HG02870 (cell line): ENCODE measurements around the gene MBOAT1.

Experiments
- ATAC-seq: cut with Tn5 transposase; IDR thresholded peaks from one replicate; pipeline ENCODE4 v1.9.1; 2021; ENCODE audit warnings: mild to moderate bottlenecking, moderate library complexity; ENCODE audit not compliant: unreplicated experiment

Gene MBOAT1

DNA sequence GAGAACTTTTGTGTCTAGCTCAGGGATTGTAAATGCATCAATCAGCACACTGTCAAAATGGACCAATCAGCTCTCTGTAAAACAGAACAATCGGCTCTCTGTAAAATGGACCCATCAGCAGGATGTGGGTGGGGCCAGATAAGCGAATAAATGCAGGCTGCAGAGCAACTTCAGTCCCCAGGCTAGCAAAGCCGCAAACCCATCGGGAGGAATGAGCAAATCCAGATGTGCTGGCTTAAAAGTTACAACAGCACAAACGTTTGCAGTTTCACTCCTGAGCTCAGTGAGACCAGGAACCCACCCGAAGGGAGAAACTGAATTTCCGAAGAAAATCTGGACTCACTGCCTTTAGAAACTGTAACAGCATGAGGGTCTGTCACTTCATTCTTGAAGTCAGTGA lies 21.9 kb upstream of the MBOAT1 start:
- ATAC-seq = no peak

DNA sequence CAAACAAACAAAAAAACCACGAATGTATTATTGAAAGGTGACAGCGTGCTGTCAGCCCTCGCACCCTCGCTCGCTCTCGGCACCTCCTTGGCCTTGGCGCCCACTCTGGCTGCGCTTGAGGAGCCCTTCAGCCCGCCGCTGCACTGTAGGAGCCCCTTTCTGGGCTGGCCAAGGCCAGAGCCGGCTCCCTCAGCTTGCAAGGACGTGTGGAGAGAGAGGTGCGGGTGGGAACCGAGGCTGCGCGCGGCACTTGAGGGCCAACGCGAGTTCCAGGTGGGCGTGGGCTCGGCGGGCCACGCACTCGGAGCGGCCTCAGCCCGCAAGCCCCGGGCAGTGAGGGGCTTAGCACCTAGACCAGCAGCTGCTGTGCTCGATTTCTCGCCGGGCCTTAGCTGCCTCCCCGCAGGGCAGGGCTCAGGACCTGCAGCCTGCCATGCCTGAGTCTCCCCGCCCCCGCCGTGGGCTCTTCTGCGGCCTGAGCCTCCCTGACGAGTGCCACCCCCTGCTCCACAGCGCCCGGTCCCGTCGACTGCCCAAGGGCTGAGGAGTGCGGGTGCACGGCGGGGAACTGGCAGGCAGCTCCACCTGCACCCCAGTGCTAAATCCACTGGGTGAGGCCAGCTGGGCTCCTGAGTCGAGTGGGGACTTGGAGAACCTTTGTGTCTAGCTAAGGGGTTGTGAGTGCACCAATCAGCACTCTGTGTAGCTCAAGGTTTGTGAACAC lies 20.9 kb upstream of the MBOAT1 start:
- no peak for ATAC-seq

DNA sequence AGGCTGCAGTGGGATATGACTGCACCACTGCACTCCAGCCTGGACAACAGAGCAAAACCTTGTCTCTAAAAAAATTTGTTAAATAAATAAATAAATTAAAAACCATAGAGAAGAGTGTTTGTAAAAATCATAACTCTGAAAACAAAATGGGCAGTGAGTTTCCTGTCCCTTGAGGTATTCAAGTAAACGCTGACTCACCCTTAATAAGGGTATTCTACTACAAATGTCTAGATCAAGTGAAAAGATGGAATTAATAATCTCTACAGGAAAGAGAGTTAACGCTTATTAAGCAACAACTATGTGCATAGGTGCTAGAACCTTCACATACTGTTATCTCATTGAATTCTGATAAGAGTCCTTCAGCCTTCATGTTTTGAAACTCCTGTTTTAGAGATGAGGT lies 19.9 kb upstream of the MBOAT1 start:
- no peak for ATAC-seq

DNA sequence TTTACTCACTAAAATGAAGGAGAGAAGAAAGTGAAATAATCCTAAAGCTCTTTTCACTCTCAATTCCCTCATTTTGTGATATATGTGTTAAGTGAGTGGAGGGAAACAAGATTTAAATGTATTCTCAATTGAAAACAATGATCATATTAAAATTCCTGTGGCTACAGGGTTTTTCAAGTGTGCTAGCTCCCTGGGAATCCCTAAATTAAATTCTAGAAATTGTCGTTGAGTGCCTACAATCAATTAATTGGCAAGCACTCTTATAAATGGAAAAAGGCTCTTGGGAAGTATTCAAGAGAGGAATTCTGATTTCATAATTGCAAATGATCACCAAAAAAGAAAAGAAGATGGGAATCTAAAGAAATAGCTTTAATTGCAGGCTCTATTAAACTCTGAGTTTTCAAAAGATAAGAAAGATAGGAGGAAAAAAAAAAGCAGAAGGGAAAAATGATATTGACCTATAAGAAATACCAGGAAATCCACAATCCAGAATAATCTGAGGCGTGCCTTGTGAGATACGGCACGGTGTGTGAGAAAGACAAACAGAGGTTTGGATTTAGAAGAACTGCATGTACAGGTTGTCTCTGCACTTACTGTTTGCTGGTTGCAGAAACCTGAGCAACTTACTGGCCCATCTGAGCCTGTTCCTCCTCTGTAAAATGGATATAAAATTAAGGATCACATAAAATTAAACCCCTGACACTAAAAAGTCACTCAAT lies 18.3 kb upstream of the MBOAT1 start:
- no peak for ATAC-seq

DNA sequence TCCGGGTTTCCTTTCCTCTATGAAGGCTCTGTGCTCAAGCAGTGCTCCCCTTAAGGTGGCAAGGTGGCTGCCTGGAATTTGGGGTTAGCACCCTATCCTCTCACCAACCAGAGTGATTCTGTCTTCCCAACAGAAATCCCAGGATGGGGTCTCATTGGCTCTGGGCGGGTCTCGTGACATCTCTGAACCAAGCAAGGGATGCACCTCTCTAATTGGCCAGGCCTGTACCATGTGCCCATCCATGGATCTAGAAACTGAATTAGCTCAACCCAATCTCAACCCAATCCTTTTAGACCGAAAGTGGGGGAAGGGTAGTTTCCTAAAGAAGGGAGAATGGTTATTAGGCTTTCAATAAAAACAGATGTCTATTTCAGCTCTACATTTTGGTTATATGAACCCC lies 17.6 kb upstream of the MBOAT1 start:
- no peak for ATAC-seq

DNA sequence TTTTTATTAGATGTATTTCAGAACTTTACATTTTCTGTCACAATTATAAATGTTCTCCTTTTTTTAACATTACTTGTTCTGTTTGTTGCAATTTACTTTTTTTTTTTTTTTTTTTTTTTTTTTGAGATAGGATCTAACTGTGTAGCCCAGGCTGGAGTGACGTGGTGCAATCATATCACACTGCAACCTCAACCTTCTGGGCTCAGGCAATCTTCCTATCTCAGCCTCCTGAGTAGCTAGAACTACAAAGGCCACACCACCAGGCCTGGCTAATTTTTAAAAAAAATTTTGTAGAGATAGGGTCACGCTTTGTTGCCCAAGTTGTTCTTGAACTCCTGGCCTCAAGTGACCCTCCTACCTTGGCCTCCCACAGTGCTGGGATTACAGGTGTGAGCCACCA lies 15.1 kb upstream of the MBOAT1 start:
- no peak for ATAC-seq

DNA sequence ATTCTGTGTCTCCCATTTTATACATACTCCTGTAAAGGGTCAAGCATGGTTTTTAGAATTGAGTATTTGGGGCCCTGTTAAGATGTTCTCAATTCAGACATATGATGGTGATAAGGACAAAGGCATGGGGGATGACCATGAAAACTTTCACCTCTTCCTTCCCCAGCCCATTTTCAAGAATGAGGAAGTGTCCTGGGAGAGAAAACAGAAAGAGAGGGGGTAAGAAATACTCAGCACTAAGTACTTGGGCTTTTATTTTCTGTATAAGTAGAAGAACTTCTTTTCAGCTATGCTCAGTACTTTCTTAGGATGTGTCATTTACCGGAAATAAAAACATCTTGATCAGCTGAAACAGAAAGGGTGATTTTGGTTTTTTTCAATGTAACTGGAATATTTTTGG lies 10.9 kb upstream of the MBOAT1 start:
- ATAC-seq = no peak

DNA sequence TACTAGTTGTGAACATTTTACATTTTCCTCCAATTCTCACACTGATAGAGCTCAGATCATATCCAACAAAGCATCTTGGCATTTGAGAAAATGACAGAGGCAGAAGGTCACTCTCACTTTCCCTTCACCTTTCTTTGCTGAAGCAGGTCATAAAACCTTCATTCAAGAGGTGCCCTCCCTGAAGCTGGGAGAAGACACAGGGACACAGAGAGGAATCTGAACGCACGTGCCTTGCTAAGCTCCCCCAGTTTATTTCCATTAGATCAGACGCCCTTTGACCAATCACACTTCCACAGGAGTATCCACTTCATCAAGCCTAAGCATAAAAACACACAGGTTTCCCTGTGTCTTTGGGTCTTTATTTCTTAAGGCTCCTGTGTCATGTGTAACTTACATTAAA lies 9.2 kb upstream of the MBOAT1 start:
- no peak for ATAC-seq

DNA sequence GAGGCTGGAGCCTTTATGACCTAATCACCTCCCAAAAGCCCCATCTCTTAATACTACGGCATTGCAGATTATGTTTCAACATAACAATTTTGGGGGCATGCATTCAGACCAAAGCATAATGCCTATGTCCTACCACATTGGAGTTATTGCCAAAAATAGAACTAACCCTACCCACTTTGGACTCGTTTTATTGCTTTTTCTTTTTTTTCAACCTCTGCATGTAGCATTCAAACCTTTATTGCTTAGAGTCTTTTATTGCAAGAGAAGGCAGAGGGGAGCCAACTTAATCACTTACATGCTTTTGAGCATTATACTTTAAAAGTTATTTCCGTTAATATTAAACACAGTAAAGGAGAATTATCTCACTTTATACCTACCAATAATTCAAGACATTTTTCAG lies 8.1 kb upstream of the MBOAT1 start:
- ATAC-seq = no peak

DNA sequence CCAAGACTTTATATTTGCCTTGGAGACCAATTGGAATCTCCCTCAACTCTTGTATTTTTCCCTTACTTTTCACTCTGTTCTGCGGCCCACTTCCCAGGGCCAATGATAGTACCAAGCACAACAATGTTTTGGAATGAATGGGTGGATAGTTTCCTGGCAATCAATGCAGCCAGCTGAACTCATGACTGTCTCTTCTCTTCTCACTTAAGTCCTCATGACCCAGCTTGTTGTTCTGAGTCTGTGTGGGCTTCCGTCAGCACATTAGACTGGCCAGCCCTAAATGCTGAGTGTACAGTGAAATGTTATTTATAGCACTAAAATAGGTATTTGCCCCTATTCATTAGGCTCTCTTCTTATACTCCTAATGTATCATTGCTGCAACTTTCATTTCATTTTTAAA lies 5.6 kb upstream of the MBOAT1 start:
- ATAC-seq = no peak

DNA sequence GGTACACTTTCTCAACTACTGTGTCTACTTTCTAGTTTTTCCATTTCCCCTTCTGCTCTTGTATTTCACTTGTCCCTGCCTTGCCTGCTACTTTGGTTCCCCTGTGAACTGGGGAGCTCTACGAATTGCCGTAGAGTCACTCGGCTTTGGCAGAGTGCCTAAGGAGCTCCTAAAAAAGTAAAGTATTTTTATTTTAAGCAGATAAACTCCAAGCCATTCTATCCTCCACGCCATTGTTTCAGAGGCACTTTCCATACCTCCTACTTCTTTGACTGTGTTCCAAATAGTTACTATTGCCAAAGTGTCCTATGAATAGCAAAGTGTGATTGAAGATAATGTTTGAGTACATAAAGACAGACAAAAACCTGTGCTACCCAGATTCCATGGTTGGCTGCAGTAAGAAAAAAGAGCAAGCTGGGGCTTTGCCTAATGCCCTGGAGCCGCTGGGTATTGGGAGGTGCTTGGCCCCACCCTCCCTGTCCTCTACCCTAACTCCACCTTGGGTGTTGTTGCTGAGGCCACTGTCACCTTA lies 5.1 kb upstream of the MBOAT1 start:
- no peak for ATAC-seq

DNA sequence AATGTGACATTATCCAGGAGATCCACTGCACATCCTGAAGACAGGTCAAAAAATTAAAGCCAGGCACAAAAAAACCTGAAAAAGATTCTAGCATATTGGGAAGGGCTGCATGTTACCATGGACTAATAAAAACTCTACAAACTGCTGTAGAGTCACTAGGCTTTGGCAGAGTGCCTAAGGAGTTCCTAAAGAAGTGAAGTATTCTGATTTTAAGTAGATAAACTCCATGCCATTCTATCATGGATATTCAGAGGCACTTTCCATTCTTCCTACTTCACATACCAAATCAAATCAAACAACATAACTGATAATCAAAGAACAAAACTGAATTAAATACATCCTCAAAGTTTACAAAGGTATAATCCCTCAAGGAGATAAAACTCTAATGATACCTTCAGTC lies 3.0 kb upstream of the MBOAT1 start:
- no peak for ATAC-seq

DNA sequence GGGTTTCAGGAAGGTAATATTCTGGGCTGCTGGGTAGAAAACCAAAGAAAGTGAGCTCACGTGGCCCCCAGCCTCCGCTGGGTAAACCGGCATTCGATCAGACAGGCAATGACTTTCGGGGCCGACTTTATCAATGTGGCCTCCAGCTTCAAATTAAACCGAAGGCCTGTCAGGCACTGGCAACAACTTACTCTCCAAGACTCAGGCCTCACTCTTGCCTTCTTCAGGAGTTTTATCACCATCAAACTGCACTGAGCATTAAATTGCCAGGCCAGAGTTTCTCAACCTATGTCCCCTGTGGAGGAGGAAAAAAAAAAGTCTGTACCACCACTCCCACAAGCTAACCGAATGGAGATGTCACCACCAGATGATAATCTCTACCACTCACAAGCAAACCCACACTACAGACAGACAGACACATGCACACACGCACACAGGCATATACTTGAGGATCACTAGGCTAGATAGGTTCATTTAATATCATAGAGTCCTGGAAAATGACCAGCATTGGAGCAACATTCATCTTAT lies 1.1 kb upstream of the MBOAT1 start:
- no peak for ATAC-seq

DNA sequence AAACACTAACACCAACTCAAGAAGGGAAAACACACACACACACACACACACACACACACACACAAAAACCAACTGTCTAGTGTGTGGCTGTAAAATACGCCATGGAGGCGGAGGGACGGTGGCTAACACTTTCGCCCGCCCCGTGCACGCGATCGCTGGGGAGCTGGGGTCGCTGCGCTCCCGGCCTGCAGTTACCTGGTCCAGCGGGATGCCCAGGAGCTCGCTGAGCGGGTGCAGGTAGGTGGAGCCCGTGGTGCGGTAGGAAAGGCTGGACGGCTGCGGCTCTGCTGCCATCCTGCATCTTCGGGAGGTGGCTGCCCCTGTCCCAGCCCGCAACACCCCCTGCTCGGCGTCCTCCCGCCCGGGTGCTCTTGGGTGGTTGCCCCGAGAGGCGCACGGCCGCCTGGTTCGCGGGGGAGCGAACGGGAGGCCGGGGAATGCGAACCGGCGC lies 303 bp downstream of the MBOAT1 start:
- ATAC-seq = peak; percentile 24

DNA sequence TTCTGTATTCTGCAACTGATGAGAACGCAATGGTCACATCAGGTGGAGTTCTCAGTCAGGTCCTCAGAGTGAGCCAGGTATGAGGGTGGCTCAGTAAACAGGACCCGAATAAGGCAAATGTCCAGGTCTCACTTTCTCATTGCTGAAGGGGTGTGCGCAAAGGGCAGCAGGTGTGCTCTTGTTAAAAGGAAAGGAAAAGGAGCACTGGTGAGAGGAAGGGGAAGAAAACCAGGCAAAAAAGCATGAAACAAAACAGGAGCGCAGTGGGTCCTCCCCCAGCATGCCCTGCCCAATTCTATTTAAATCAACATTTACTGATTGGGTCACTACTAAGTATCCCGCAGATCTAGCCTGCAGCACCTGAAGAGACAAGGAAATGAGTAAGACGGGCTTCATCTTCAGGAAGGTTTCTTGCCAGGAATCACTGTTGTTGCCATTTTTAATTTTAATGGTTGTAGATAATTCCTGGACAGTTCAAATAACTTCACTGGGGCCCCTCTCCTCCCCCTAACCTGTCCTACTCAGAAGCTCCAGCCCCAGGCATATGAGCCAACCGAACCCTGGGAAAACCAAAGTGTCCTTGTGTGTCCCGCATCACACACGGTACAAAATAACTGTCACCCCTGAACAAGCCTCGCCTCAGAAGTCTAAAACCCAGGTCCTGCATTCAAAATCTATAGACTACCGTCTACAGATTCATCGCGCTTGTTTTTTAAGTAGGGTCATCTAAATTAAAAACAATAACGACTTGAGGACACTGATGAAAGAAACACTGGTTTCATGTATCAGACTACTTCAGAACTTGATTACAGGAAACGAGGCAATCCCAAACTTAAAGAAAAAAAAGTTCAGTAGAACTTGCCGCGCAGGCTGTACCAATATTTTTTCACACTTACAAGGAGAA lies 980 bp downstream of the MBOAT1 start:
- no peak for ATAC-seq

DNA sequence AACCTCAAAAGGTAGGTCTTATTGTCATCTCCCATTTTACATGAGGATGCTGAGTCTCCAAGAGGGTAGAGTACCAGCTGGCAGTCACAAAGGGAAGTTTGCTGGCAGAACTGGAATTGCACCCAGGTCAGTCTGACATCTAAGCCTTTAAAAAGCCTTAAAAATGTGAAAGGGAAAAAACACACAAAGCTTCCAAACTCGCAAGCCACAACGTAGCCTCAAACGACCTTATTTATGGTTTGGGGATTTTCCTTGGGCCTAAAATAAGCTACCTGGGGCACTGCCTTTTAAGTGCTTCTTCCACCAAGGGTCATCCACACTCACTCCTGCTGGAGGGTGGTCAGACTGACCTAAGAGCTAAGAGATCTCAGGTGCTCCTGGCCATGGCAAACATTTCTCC lies 2.1 kb downstream of the MBOAT1 start:
- ATAC-seq = no peak

DNA sequence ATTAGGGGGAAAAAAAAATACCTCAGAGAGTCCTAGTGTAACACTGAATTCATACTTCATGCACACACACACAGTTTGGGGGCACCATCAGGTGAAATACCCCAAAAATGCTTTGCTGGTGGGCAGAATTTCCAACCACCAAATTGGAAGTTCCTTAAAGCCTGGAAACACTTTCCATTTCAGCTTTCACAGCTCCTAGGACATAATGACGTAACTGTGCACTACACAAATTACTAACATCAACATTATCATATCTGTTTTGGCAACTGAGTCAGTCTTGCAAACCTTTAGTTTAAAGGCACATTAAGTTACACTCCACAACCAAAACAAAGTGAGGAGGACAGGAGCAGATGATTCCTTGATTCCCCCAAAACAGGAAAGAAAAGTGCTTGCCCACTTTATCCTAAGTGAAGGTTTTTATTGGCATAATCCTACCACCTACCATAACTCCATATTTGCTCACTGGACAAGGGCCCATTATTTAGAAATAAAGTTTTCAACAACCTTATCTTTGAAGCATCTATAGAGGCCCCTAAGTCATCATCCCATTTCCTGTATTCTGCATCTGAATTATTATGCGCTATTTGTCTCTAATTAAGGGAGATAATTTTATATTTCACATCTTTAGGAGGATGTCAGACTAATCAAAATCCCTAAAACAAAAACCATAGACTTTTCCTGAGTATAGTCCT lies 3.4 kb downstream of the MBOAT1 start:
- ATAC-seq = no peak

DNA sequence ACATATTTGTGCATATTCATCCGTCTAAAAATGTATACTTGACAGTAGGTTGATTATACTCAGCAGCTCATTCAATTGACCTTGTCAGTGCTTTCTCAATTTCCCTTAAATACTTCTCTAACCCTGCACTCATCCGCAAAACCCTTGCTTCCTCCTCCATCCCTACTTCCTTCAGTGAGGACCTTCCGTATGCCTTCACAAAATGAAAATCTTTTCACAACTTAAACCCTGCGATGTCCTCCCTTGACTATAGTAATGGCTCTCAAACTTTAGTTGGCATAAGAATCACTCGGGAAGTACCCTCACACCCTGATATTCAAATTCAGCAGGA lies 5.2 kb downstream of the MBOAT1 start:
- ATAC-seq = no peak

DNA sequence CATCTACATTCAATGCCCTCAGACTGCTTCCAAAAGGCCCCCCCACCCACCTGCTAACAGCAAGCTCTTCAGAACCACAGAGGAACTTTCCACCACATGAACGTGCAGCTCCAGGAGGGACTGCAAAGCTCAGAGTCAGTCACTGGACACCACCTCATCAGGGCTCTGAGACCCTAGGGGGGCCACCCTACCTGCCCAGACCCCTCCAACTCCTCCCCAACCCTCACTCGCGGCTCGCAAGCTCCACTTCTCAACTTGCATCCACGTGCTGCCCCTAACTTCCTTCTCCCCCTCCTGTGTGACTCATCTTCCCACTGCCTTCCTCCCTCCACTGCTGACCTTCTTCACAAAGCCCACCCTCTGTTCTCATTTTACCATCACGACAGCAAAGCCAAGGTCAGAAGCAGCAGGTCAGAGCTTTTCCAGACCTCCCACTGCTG lies 6.5 kb downstream of the MBOAT1 start:
- no peak for ATAC-seq

DNA sequence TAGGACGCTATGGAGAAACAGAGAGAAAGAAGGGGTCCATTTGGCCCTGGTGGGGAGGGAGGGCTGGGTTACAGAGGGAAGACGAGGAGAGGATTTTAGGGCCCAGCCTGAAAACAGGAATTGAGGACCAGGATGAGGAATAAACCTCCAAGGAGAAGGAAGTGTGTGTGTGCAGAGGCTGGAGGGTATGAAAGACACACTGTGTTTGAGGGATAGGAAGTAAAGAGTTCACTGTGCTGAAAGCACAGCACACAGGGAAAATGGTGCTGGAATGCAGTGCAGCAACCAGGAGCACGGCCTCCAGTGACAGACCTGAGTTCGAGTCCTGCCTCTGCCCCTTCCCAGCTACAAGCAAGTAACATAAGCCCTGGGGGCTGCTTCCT lies 7.8 kb downstream of the MBOAT1 start:
- no peak for ATAC-seq
